Measurements from ENCODE around the gene KRTAP2-2.

The KRTAP2-2 gene

GRCh38 chr17:41016578-41017215, 38.3 kb downstream of the KRTAP2-2 start:
- Histone ChIP-seq H3K36me3 (ENCODE audit: insufficient read depth, low read length) (no peaks in the 10 kb centered on the region), H4K20me1 (ENCODE audit: insufficient read depth, low read length, poor library complexity, severe bottlenecking) (no peaks in the 10 kb centered on the region), H3K9me2 (replicated peaks; ENCODE audit: low read depth, low read length) (no peaks in the 10 kb centered on the region), H2AFZ (ENCODE audit: low read length) (no peak overlapping the region), H3K27me3 (ENCODE audit: insufficient read depth, low read length, poor library complexity, severe bottlenecking) (no peaks in the 10 kb centered on the region), H3K79me2 (ENCODE audit: insufficient read depth, low read length) (no peaks in the 10 kb centered on the region), H3F3A (ENCODE audit: low read depth) (no peaks in the 10 kb centered on the region), H3K4me3 (ENCODE audit: low read length, poor library complexity, severe bottlenecking) (no peak overlapping the region), H3K9me3 (ENCODE audit: insufficient read depth, low read depth, low read length) (no peaks in the 10 kb centered on the region), H3K4me2 (ENCODE audit: low read depth, low read length, poor library complexity, severe bottlenecking) (no peak overlapping the region), H3K9ac (ENCODE audit: low read depth, low read length, poor library complexity, severe bottlenecking) (no peak overlapping the region), H3K4me1 (ENCODE audit: insufficient read depth, low read length, poor library complexity, severe bottlenecking) (no peaks in the 10 kb centered on the region)
- no peak for TF ChIP-seq EZH2phosphoT487 (IDR thresholded peaks at IDR 0.05; ENCODE audit: borderline replicate concordance)
- TF ChIP-seq CTCF (conservative IDR thresholded peaks at IDR 0.05; ENCODE audit: low read length): no peak

- Histone ChIP-seq H2AFZ (ENCODE audit: low read length) (no peak overlapping the region), H3K4me1 (ENCODE audit: insufficient read depth, low read length, poor library complexity, severe bottlenecking) (no peaks in the 10 kb centered on the region), H3K9me3 (ENCODE audit: insufficient read depth, low read depth, low read length) (no peaks in the 10 kb centered on the region), H3K36me3 (ENCODE audit: insufficient read depth, low read length) (no peaks in the 10 kb centered on the region), H3K9me2 (replicated peaks; ENCODE audit: low read depth, low read length) (no peaks in the 10 kb centered on the region), H3K27me3 (ENCODE audit: insufficient read depth, low read length, poor library complexity, severe bottlenecking) (no peaks in the 10 kb centered on the region), H3F3A (ENCODE audit: low read depth) (no peaks in the 10 kb centered on the region), H3K9ac (ENCODE audit: low read depth, low read length, poor library complexity, severe bottlenecking) (no peak overlapping the region), H3K4me2 (ENCODE audit: low read depth, low read length, poor library complexity, severe bottlenecking) (no peak overlapping the region), H3K79me2 (ENCODE audit: insufficient read depth, low read length) (no peaks in the 10 kb centered on the region), H4K20me1 (ENCODE audit: insufficient read depth, low read length, poor library complexity, severe bottlenecking) (no peaks in the 10 kb centered on the region), H3K4me3 (ENCODE audit: low read length, poor library complexity, severe bottlenecking) (no peak overlapping the region)
- TF ChIP-seq CTCF (conservative IDR thresholded peaks at IDR 0.05; ENCODE audit: low read length): no peak
- TF ChIP-seq EZH2phosphoT487 (IDR thresholded peaks at IDR 0.05; ENCODE audit: borderline replicate concordance): no peak
Observed at GRCh38 chr17:41015454-41015853, 39.6 kb downstream of the KRTAP2-2 start.

GRCh38 chr17:41013606-41014005, 41.4 kb downstream of the KRTAP2-2 start:
- Histone ChIP-seq H2AFZ (ENCODE audit: low read length) (no peak overlapping the region), H3K79me2 (ENCODE audit: insufficient read depth, low read length) (no peaks in the 10 kb centered on the region), H3K4me2 (ENCODE audit: low read depth, low read length, poor library complexity, severe bottlenecking) (no peak overlapping the region), H4K20me1 (ENCODE audit: insufficient read depth, low read length, poor library complexity, severe bottlenecking) (no peaks in the 10 kb centered on the region), H3K9me3 (ENCODE audit: insufficient read depth, low read depth, low read length) (no peaks in the 10 kb centered on the region), H3K9me2 (replicated peaks; ENCODE audit: low read depth, low read length) (no peaks in the 10 kb centered on the region), H3K4me1 (ENCODE audit: insufficient read depth, low read length, poor library complexity, severe bottlenecking) (no peaks in the 10 kb centered on the region), H3K9ac (ENCODE audit: low read depth, low read length, poor library complexity, severe bottlenecking) (no peak overlapping the region), H3K4me3 (ENCODE audit: low read length, poor library complexity, severe bottlenecking) (no peak overlapping the region), H3F3A (ENCODE audit: low read depth) (no peaks in the 10 kb centered on the region), H3K36me3 (ENCODE audit: insufficient read depth, low read length) (no peaks in the 10 kb centered on the region), H3K27me3 (ENCODE audit: insufficient read depth, low read length, poor library complexity, severe bottlenecking) (no peaks in the 10 kb centered on the region)
- TF ChIP-seq EZH2phosphoT487 (IDR thresholded peaks at IDR 0.05; ENCODE audit: borderline replicate concordance): no peak
- TF ChIP-seq CTCF (conservative IDR thresholded peaks at IDR 0.05; ENCODE audit: low read length): no peak

Measured in Loucy (cell line).